Measurements from ENCODE around the gene BAG5.
A peak's percentile ranks its signal among the peaks of the same experiment; 100 is the strongest.

The BAG5 gene

DNA sequence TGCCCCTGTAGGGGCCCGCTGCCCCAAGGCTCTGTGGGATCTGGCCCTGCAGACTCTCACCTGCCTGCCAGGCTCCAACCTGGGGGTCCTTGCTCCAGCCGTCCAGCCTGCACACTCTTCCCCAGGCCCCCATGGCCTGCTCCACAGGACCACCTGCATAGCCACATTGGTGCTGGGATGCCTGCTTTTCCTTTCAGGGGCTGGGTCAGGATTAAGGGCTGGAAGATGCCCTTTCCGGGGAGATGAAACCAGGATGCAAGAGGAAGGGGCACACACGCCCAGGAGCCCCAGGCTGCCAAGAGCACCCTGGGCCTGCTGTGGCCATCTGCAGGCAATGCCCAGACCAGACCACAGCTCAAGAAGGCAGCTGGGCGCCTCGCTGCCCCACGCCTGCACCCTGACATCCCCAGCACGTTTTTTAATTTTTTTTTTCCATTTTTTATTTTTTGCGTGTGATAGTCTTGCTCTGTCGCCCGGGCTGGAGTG, 15.0 kb downstream of the BAG5 start:
- DNase-seq (ENCODE audit: low read depth in 2 of 2, low spot score in 1 of 2) = no peak

DNA sequence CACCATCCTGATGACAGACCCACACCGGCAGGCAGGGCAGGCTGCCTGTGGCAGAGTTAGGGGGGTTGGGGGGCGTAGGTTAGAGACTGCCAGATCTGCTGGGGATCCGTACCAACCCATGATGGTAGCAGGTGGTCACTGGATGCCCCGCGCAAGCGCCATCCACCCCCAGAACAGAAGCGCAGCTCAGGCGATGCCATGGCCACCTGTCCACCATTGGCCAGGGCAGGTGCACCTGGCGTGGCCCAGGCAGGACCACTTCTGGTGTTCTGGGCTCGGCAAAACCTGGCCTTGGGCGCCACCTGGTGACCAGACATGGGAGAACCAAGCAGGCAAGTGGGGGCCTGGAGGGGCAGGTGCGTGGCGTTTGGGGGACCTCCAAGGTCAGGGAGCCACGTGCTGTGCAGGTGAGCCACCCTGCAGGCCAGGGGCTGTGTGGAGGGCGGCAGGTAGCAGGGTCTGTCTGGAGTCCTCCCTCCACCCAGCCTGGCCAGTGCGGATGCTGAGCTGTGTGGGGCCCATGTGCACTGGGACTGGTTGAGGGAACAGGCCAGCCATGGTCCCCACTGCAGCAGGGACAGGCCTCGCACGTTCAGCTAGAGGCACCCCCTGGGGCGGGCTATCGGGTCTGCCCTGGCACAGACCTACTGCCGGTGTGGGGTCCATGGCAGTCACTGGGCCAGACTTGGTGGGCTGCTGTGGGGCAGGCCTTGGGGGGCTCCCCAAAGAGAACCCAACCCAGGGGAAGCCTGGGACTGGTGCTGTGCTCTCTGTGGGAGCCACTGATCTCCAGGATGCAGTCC, 15.6 kb downstream of the BAG5 start:
- peak; percentile 40 to 59 for DNase-seq (ENCODE audit: low read depth in 2 of 2, low spot score in 1 of 2)

DNA sequence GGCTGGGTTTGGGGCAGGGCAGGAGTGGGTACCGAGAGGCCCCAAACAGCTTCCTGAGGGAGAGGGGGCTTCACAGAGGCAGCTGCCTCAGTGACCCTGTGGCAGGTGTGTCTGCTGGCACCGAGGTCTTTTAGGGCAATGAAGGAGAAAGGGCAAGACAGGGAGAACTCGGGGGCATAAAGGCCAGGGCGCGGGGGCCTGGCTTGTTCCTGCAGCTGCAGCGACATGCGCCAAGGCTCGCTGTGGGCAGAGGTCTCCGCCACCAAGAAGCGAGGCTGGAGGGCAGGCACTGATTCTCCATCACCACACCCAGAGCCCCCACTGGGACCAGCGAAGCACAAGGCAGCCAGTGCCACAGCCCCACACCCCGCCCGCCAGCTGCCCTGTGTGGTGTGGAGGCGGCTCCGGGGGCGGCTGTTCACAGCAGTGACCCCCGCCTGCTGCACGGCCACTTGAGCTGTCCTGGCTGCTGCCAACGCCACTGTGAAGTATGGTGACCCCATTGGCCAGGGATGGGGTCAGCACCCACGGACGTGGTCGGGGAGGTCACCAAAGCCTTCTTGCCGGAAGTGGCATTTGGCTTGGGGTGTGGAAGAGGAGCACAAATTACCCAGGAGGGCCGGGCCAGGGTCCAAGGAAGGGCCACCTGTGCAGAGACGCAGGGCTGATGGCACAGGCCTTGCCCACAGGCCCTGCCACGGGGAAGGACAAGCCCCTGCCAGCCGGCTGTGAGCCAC, 16.4 kb downstream of the BAG5 start:
- no peak for DNase-seq (ENCODE audit: low read depth in 2 of 2, low spot score in 1 of 2)

DNA sequence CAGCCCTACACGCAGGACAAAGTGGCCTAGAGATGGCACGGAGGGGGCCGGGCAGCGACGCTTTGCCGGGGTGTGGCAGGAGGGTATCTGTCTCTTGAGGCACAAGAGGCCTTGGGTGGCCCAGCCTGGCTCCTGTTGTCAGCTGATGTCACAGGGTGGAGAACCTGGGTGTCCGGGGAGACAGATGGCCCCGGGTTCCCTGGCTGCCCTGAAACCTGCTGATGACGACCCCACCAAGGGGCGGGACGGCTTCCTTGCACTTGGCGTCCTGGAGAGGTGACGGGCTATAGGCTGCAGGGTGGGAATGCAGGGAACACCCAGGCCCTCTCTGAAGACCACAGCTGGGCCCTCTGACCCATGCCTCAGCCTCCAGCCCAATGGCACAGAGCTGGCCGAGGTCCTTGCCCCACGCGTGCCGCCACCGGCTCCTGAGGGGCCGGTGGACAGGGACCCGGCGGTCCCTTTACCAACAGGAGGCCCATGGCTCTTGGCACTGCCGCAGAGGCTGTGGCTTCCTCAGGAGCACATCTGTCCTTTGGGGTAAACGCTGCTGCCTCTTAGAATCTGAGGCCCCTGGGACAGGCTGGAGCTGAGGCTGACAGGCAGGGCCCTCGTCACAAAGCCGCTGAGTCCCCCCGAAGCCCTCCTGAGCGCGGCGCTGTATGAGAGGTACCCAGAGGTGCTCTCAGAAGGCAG, 17.1 kb downstream of the BAG5 start:
- DNase-seq (ENCODE audit: low read depth in 2 of 2, low spot score in 1 of 2) = no peak

DNA sequence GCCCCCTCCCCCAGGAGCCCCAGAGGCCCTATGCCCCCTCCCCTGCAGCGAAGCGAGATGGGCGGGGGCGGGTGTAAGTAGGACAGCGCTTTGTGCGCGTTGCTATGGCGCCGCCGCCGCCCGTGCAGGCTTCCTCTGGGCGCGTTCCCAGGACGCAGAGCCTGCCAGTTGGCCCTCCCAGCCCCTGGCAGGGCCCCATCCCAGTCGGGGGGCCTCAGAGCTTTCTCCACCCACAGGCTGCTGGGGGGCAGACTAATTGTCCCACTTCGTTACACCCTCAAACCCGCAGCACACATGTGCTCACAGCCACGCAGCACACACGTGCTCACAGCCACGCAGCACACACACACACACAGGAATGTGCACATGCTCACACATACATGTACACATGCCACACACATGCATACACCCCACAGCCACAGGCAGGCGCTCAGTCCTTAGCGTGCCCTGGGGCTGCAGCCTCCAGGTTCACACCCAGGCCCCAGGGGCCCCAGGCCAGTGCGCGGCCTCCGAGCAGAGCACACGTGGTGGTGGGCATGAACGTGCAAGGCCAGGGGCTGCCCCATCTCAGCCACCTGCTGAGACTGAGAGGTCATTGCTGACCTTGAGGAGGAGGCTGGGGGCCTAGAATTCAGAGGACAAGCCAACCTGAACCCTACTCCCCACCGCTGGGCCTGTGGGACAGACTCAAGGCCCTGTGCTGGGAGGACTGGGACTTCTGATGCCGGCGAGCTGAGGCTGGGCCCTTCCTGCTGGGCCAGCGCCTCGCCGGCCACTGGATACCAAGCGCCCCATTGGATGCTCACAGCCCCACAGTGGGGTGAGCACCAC, 17.9 kb downstream of the BAG5 start:
- DNase-seq (ENCODE audit: low read depth in 2 of 2, low spot score in 1 of 2) = no peak

DNA sequence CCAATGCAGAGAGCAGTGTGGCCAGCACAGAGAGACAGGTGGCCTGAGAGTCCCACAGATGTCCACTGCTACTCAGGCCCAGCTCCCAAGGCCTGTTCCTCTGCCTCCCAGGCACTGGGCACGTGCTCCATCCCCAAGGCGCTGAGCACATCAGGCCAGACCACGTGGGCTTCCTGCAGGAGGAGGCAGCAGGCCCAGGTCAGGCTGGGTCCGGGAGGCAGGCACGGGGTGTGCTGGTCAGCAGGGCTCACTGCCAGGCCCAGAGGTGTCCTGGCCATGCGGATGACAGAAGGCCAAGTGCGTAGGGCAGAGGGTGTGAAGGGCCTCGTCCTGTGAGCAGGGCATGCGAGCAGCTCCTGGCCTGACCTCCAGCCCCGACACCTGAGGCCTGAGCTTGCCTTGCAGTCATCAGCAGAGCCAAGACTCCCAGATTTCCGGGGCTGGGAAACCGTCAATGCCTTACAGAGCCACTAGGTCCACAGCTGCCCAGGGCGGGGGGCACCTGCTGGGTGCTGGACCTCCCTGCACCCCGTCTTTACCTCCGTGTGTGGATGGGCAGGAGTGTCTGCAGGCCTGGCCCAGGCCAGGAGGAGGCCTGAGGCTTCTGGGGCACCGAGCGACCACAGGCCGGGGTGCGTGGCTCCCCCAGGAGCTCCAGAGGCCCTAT, 18.6 kb downstream of the BAG5 start:
- no peak for DNase-seq (ENCODE audit: low read depth in 2 of 2, low spot score in 1 of 2)

DNA sequence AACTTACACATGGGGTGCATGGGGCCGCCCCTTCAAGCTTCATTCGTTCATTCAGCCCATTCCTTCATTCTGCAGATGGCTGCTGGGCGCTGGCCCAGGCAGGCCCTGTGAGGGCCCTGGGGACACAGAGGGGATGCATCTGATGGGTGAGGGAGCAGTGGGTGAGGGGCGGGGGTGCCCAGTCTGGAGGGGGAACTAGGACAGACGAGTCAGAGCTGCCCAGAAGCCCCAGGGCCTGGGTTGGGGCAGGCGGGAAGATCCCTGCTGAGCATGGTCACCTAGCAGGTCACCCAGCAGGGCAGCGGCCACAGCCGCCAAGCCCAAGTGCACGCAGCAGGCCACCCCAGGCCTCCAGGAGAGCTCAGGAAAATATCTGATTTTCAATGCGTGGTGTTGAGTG, 19.3 kb downstream of the BAG5 start:
- DNase-seq (ENCODE audit: low read depth in 2 of 2, low spot score in 1 of 2) = no peak

DNA sequence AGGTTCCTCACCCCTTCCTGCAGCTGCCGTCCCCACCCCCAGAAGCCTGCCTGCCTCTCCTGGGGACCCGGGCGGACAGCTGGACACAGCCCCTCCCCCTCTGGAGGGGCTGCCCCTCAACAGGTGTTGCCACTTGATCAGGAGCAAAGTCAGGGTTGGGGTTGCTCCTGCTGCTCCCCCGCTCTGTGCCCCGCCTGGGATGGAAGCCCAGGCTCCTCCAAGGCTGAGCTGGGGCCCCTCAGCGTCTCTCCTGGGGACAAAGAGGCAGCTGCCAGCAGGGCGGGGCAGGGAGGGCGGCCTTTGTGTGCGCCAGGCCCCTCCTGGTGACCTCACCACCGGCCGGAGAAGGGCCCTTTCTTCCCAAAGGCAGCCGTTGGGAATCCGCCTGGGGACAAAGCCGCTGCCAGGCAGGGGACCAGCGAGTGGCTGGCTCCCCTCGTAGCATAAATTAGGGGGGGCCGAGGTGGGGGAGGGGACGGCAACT, 19.8 kb downstream of the BAG5 start:
- no peak for DNase-seq (ENCODE audit: low read depth in 2 of 2, low spot score in 1 of 2)

DNA sequence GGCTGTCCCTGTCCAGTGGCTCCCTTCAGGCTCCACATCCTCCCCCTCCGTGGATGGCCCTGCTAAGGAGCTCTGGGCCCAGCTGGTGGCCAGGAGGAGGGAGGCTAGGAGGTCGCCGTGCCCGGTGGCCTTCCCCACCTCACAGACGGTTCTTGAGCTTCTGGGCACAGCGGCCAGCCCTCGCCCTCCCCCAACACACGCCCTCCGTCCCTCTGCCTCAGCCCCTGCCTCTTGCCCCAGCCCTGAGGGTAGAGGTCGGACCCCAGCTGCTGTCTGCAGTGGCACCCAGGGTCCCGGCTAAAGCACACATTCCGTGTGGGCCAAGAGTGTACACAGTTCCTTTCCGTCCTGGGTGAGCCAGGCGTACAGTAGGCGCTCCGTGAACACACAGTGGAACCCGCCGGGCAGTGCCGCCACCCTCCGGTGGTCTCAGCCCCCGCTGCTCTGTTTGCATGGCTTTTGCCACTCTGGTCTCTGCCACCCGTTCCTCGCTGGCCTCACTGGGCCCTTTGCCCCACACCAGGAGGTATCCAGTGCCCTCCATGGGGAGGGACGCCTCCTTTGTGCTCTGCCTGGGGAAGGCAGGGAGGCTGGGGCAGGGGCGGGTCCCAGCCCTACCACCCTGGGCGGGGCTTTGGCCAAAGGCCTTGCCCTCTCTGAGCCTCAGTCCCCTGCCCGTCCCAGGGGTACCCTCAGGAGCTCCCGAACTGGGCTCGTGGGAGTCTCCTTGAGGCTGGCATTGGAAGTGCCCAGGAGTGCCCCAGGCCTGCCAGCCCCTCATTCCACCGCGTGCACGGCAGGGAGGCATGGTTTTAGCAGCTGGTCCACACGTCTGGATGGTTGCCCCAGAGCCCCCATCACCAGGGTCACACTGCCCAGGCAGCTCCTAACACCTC, 20.5 kb downstream of the BAG5 start:
- no peak for DNase-seq (ENCODE audit: low read depth in 2 of 2, low spot score in 1 of 2)

DNA sequence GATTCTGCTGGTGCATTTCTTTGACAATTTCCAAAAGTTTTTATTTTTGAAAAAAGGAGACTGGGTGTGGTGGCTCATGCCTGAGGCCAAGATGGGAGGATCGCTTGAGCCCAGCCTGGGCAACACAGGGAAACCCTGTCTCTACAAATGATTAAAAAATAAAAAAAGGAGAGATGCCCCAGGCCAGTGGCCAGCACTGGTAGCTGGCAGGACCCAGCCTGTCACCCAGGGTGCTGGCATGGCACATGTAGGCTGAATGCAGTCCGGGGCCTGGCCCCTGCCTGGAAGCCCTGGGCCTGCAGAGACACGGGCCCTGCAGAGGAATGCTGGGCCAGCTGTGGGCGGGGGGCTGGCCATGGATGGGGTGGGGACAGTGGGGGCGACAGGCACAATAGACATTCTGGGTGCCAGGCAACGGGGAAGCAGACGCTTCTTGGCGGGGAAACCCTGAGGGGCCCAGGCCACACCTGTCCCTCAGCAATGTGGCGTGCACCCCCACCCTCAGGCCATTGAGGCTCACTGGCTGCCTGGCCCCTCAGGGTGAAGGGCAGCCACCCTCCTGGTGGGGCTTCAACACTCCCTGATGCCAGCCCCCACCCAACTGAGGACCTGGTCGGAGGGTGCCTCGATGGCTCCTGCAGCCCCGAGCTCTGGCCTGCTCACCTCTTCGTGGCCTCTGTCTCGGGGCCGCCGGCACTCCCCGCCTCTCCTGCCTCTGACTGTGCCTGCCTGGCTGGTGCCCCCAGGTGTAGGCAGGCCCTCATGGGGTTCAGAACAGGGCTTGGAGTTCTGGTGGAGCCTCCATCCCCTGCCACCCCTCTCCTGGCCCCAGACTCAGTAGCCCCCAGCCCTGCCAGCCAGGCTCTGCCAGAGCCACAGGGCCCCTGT, 21.4 kb downstream of the BAG5 start:
- DNase-seq (ENCODE audit: low read depth in 2 of 2, low spot score in 1 of 2) = no peak

DNA sequence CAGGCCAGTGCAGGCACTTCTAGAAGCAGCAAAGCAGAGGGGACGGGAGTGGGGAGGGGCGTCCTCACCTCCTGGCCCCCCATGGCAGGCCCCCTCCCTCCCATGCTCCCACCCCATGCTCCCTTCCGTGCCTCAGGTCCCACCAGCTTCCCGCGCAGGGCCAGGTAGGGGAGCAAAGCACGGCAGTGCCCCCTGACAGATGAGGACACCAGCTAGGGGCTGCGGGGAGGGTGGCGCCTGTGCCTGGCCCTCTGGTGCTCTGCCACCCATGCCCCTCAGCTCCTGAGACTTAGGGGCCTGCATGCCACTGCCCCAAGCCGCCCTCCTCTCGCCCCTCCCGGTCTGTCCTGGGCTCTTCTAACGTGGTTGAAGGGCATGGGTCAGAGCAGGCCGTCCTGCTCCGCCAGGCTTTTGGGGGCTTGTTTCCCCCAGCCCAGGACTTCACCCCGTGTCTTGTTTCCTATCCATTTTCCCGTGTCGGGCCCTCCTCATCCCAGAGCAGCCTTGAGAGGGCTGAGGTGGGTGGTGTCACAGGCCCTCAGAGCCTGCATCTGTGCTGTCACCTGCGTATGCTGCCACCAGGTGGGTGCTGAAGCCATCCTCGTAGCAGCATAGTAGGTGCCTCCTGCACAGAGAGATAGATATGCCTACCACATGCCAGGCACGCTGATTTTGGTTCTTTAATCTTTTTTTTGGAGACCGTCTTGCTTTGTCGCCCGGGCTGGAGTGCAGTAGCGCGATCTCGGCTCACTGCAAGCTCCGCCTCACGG, 23.2 kb downstream of the BAG5 start:
- no peak for DNase-seq (ENCODE audit: low read depth in 2 of 2, low spot score in 1 of 2)

DNA sequence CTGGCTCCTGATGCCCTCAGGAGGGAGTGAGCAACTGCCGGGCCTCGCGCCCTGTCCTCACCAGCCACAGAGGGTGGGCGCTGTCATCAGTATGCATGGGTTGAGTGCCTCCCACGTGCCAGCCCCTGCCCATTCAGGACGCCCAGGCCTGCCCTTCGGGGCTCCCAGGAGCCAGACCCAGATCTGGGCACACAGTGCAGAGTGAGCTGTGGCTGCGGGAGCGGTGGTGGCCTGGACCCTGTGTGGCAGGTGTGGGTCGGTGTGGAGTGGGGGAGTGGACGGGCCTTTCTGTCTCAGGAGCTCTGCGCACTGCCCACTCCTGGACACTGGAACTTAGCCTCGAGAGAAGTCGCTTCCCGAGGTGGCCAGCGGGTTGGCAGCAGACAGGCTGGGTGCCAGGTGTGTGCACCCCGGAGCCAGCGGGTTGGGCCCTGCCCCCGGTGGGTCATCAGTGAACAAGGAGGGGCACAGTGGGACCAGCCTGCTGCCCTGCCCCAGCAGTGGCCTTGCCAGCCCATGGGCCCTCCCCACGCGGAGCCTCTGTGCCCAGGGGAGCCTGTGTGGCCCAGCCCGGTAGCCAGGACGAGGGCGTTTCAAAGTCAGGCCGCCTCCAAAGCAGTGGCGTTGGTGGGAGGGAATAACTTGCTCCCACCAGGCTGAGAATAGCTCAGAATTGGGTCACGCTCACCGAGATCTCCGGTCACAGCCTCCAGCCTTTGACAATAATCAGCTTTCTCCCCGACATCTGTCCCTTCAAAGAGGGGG, 24.0 kb downstream of the BAG5 start:
- no peak for DNase-seq (ENCODE audit: low read depth in 2 of 2, low spot score in 1 of 2)

DNA sequence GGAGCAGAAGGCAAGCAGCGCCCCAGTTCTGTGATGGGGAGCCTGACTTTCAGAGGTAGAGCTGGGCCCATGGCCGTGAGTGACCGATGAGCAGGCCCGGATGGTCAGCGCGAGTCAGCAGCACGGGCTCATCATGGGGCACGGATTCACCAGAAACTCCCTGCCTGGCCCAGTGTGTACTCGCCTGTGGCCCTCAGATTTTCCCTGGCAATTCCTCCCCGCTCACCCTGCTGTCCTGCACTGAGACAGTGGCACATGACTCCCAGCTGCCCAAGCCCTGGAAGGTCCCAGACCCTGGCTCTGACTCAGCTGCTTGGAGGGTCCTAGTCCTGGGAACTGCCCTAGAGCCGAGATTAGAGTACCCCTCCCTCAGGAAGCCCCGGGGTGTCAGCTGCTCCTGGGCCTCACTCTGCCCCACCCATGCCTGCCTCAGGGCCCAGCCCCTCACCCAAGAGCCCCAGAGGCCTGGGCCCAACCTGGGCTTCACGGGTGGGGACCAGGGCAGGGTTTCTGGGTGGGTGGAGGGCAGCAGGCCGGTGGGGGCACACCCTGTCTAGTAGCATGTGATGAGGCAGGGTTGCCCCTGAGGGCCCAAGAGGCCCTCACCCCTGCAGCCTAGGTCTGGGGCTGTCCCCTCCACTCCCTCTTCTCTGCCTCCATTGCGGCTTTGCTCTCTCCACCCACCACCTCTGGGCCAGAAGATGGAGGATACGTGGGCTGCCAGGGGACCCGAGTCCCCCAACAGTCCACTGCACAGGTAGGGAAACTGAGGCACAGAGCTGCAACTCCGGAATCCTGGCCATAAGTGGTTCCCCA, 25.1 kb downstream of the BAG5 start:
- DNase-seq (ENCODE audit: low read depth in 2 of 2, low spot score in 1 of 2) = no peak

DNA sequence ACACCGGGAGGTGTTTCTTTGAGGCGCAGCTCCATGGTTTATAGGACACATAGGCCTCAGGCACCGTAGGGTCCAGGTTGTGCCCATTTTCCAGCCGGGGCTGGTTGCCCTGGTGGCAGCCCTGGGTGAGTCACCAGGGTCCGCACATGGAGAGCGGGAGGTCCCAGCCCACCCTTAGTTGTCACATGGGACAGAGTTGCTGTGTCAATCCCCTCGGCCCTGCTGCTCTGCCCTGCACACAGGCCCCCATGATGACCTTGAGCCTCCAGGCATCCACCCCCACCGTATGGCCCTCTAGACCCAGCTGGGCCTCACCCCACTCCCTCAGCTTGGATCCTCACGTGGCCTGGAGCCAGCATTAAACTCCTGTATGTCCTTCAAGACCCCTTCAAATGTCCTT, 25.8 kb downstream of the BAG5 start:
- DNase-seq (ENCODE audit: low read depth in 2 of 2, low spot score in 1 of 2) = no peak

DNA sequence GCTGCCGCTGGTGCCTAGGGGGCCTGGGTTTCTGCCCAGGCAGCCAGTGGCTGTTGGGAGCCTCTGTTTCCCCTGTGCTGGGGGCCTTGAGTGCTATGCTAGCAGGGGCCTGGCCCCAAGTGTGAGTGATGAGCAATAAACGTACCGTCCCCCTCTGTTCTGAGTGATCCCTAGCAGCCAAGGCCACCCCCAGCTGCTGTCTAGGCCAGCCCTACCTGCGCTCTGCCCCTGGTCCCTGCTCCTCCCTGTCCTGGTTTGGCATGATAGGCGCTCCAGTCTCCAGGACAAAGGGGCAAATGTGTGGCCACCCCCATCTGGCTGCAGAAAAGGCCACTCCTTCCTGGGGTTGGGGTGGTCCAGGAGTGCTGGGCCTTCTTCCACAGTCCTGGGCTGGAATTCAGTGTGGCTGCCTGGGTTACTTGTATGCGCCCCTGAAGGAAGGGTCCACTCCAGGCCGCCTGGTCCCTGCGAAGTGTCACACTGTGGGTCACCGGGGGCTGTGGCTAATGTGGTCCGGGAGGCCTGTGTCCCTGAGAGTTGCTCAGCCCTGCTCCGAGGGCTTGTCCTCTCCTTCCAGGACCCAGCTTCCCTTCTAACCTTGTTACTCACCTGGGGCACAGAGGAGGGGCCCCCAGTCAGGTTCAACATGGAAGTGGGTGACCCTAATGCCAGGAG, 26.4 kb downstream of the BAG5 start:
- DNase-seq (ENCODE audit: low read depth in 2 of 2, low spot score in 1 of 2) = no peak
